CD4-positive, alpha-beta T cell (primary cell): ENCODE measurements around the gene E2F2. TPM values are rescaled to one million over a fixed set of nuclear protein-coding genes. Genes with fewer than 3 reads are reported as not detected.
A peak's percentile ranks its signal among the peaks of the same experiment; 100 is the strongest.

Experiments
- ATAC-seq: fragments of 200-7000 bp; cut with Tn5 transposase; one replicate; pipeline ENCODE4 v1.10.0; 2022; ENCODE audit warnings: mild to moderate bottlenecking; ENCODE audit not compliant: poor library complexity
- CTCF ChIA-PET: fragments of 350-600 bp; sonication (Branson Sonifier 250); formaldehyde crosslinking; loops from one replicate; lab custom pipeline; 2021; ENCODE audit warnings: antibody characterized with exemption, inconsistent platforms; lab: Charles Lee
- POLR2A ChIA-PET: fragments of 350-600 bp; sonication (Branson Sonifier 250); formaldehyde crosslinking; loops from one replicate; lab custom pipeline; 2021; ENCODE audit warnings: antibody characterized with exemption, inconsistent platforms; lab: Charles Lee
- DNase-seq, 14 experiments: peaks; one replicate each; pipeline ENCODE4 v3.0.0-alpha.2; 2013 to 2020; ENCODE audit warnings: mixed read lengths in 2 of 14
- H3K27ac ChIP-seq, 2 donors: one replicate each; pipeline versions ENCODE4 v1.5.1 to v1.7.0; 2013; ENCODE audit warnings: low read length in 2 of 2, low read depth in 1 of 2, mild to moderate bottlenecking in 1 of 2
- H3K27me3 ChIP-seq, 2 experiments: 1 replicate in 1 of 2; 2 replicates in 1 of 2; pipeline versions ENCODE4 v1.6.1 to v1.7.0; 2013; ENCODE audit warnings: low read length in 2 of 2, control low read depth in 1 of 2, mild to moderate bottlenecking in 1 of 2, moderate library complexity in 1 of 2; ENCODE audit not compliant: insufficient read depth in 2 of 2, control insufficient read depth in 1 of 2
- H3K36me3 ChIP-seq: one replicate; pipeline ENCODE4 v1.6.1; 2013; ENCODE audit warnings: low read length, control low read depth; ENCODE audit not compliant: insufficient read depth
- H3K4me1 ChIP-seq: one replicate; pipeline ENCODE4 v1.6.1; 2013; ENCODE audit warnings: low read length, control low read depth; ENCODE audit not compliant: insufficient read depth
- H3K4me3 ChIP-seq: one replicate; pipeline ENCODE4 v1.5.1; 2013; ENCODE audit warnings: mild to moderate bottlenecking, low read length, moderate library complexity
- H3K9me3 ChIP-seq, 2 experiments: 1 replicate in 1 of 2; 2 replicates in 1 of 2; pipeline versions ENCODE4 v1.6.1 to v1.7.0; 2013; ENCODE audit warnings: low read length in 2 of 2, mild to moderate bottlenecking in 2 of 2, control low read depth in 1 of 2, moderate library complexity in 1 of 2; ENCODE audit not compliant: control insufficient read depth in 1 of 2, insufficient read depth in 1 of 2
- H3K27ac Mint-ChIP-seq: one replicate; pipeline ENCODE4 v1.8.0; 2020; ENCODE audit warnings: mixed read lengths
- H3K27me3 Mint-ChIP-seq: one replicate; pipeline ENCODE4 v1.8.0; 2021; ENCODE audit warnings: mixed read lengths
- H3K36me3 Mint-ChIP-seq: one replicate; pipeline ENCODE4 v1.8.0; 2021; ENCODE audit warnings: low read depth, mixed read lengths
- H3K4me1 Mint-ChIP-seq: one replicate; pipeline ENCODE4 v1.8.0; 2021; ENCODE audit warnings: low read depth, mixed read lengths
- H3K4me3 Mint-ChIP-seq: one replicate; pipeline ENCODE4 v1.8.0; 2020; ENCODE audit warnings: mild to moderate bottlenecking, mixed read lengths
- H3K9me3 Mint-ChIP-seq: one replicate; pipeline ENCODE4 v1.8.0; 2020; ENCODE audit warnings: mixed read lengths
- CTCF ChIP-seq: fragments of 200-600 bp; IDR thresholded peaks from one replicate; pipeline ENCODE4 v1.8.0; 2022; ENCODE audit warnings: antibody characterized with exemption, mild to moderate bottlenecking
- intact Hi-C, 2 experiments: fragments of 100-400 bp; cut with DNase I in 1 of 2; cut with micrococcal nuclease in 1 of 2; formaldehyde crosslinking; loops; one replicate each; pipeline versions ENCODE4 v1.15.1 to v1.9.0; 2023 to 2025; cut with DNase I, micrococcal nuclease
- total RNA-seq, 174 experiments: library from RNA in 2 of 174; stranded (reverse) in 2 of 174; gene quantifications; one replicate each; pipeline ENCODE4 v1.2.3 and lab custom pipeline; 2021 to 2026

E2F2 gene
- total RNA-seq, 2 experiments from 2014 or later = 0.50 to 0.69 TPM

- H3K9me3 Mint-ChIP-seq = no peaks in the 10 kb centered on the region
- ChIA-PET POLR2A (interaction anchor here (0.6 to 9.6 kb wide), 9 partner anchors 10 to 76 kb away, joined by 5 to 314 read pairs (median 29); no protein-coding TSS in a partner anchor), CTCF (interaction anchor here (1.1 to 8.9 kb wide), 4 partner anchors 13 to 80 kb away, joined by 3 to 81 read pairs (median 13); no protein-coding TSS in a partner anchor)
- H3K9me3 ChIP-seq = no peaks in the 10 kb centered on the region
- peak overlapping the region; percentile 62 to 86 for H3K27ac ChIP-seq
- H3K36me3 Mint-ChIP-seq = peaks cover 26% of the 10 kb centered on the region
- TF ChIP-seq CTCF = no peak
- H3K4me1 ChIP-seq = peaks cover 79% of the 10 kb centered on the region
- no peaks in the 10 kb centered on the region for H3K27me3 Mint-ChIP-seq
- ATAC-seq (no peak), DNase-seq (peak in 1 of 14 experiments; percentile 26)
- peak overlapping the region; percentile 90 for H3K4me3 Mint-ChIP-seq
- H3K4me3 ChIP-seq = peak overlapping the region; percentile 87
- H3K36me3 ChIP-seq = no peaks in the 10 kb centered on the region
- H3K4me1 Mint-ChIP-seq = peaks cover 82% of the 10 kb centered on the region
- intact Hi-C loops = loop anchor here (2.0 to 10.0 kb wide), 3 partner anchors 61 to 417 kb away; no protein-coding TSS in a partner anchor
- no peaks in the 10 kb centered on the region for H3K27me3 ChIP-seq
- H3K27ac Mint-ChIP-seq = peak overlapping the region; percentile 96
Observed at GRCh38 chr1:23557471-23558124, 26.6 kb upstream of the E2F2 start.

GRCh38 chr1:23556635-23557470 is 25.8 kb upstream of the E2F2 start:
- peak in 7 of 14 experiments; percentile 11 to 49 (median 29) for DNase-seq
- Histone ChIP-seq H3K27ac (peak overlapping the region; percentile 62 to 86), H3K4me3 (peak overlapping the region; percentile 87), H3K4me1 (peaks cover 78% of the 10 kb centered on the region), H3K27me3 (no peaks in the 10 kb centered on the region), H3K36me3 (no peaks in the 10 kb centered on the region), H3K9me3 (no peaks in the 10 kb centered on the region)
- POLR2A ChIA-PET = interaction anchor here (0.6 to 9.6 kb wide), 11 partner anchors 11 to 77 kb away, joined by 5 to 314 read pairs (median 22); no protein-coding TSS in a partner anchor
- CTCF ChIA-PET = interaction anchor here (0.6 to 8.9 kb wide), 7 partner anchors 12 to 81 kb away, joined by 3 to 81 read pairs (median 17); no protein-coding TSS in a partner anchor
- Mint-ChIP-seq H3K9me3 (no peaks in the 10 kb centered on the region), H3K27ac (peak overlapping the region; percentile 96), H3K27me3 (no peaks in the 10 kb centered on the region), H3K4me1 (peaks cover 75% of the 10 kb centered on the region), H3K36me3 (peaks cover 26% of the 10 kb centered on the region), H3K4me3 (peak overlapping the region; percentile 90)
- TF ChIP-seq CTCF = no peak
- intact Hi-C loops = loop anchor here (2.0 to 10.0 kb wide), 2 partner anchors 62 to 418 kb away; no protein-coding TSS in a partner anchor
- ATAC-seq = peak; percentile 16

GRCh38 chr1:23555986-23556634 is 25.1 kb upstream of the E2F2 start:
- Mint-ChIP-seq H3K27ac (peak overlapping the region; percentile 96), H3K9me3 (no peaks in the 10 kb centered on the region), H3K36me3 (peaks cover 26% of the 10 kb centered on the region), H3K4me3 (peak overlapping the region; percentile 90), H3K4me1 (peaks cover 72% of the 10 kb centered on the region), H3K27me3 (no peaks in the 10 kb centered on the region)
- peak in 3 of 14 experiments; percentile 35 to 41 (median 35) for DNase-seq
- ChIA-PET CTCF (interaction anchor here (0.6 to 8.9 kb wide), 7 partner anchors 12 to 81 kb away, joined by 3 to 81 read pairs (median 17); no protein-coding TSS in a partner anchor), POLR2A (interaction anchor here (0.9 to 9.6 kb wide), 9 partner anchors 10 to 77 kb away, joined by 4 to 314 read pairs (median 25); no protein-coding TSS in a partner anchor)
- peak overlapping the region; percentile 67 to 86 for H3K27ac ChIP-seq
- intact Hi-C loops = loop anchor here (2.0 to 10.0 kb wide), 2 partner anchors 63 to 419 kb away; no protein-coding TSS in a partner anchor
- no peaks in the 10 kb centered on the region for H3K36me3 ChIP-seq
- ATAC-seq = no peak
- H3K9me3 ChIP-seq = no peaks in the 10 kb centered on the region
- no peaks in the 10 kb centered on the region for H3K27me3 ChIP-seq
- no peak for TF ChIP-seq CTCF
- peaks cover 74% of the 10 kb centered on the region for H3K4me1 ChIP-seq
- peak overlapping the region; percentile 87 for H3K4me3 ChIP-seq
